GM23338 (cell line): ENCODE results near the gene JMY. TPM values are rescaled to one million over a fixed set of nuclear protein-coding genes. Genes with fewer than 3 reads are reported as not detected.

ENCODE experiments used
- CREB1 ChIP-seq: fragments of 250-450 bp; sonication (Bioruptor Pico); IDR thresholded peaks from 2 replicates; pipeline ENCODE4 v1.5.0; 2020; ENCODE audit warnings: low read depth, mild to moderate bottlenecking, moderate library complexity
- CTCF ChIP-seq, 2 experiments: fragments of 200-600 bp in 1 of 2; sonication (generic) in 1 of 2; conservative IDR thresholded peaks; 2 replicates each; pipeline versions ENCODE4 v1.5.1 to v1.6.1; 2016 to 2017; ENCODE audit warnings: antibody characterized with exemption in 2 of 2, low read depth in 2 of 2, mild to moderate bottlenecking in 2 of 2, moderate library complexity in 1 of 2
- EZH2 ChIP-seq: fragments of 200-600 bp; sonication (generic); IDR thresholded peaks from one replicate; pipeline ENCODE4 v1.8.0; 2017; ENCODE audit warnings: antibody characterized with exemption, mild to moderate bottlenecking, low read depth; ENCODE audit not compliant: unreplicated experiment
- NANOG ChIP-seq: IDR thresholded peaks from 2 replicates; pipeline ENCODE4 v1.6.1; 2016; ENCODE audit warnings: antibody characterized with exemption, borderline replicate concordance
- POLR2AphosphoS5 ChIP-seq: IDR thresholded peaks from 2 replicates; pipeline ENCODE4 v1.6.1; 2016; ENCODE audit warnings: antibody characterized with exemption, low read depth
- REST ChIP-seq: IDR thresholded peaks from one replicate; pipeline ENCODE4 v1.6.1; 2018; ENCODE audit warnings: antibody characterized with exemption; ENCODE audit not compliant: unreplicated experiment
- ZNF331 ChIP-seq: fragments of 250-450 bp; sonication (Bioruptor Pico); IDR thresholded peaks from 2 replicates; pipeline ENCODE4 v1.5.0; 2020; ENCODE audit warnings: low read depth, mild to moderate bottlenecking, moderate library complexity
- ZNF462 ChIP-seq: fragments of 250-450 bp; sonication (Bioruptor Pico); IDR thresholded peaks from 2 replicates; pipeline ENCODE4 v1.5.0; 2020; ENCODE audit warnings: mild to moderate bottlenecking, moderate library complexity
- polyA plus RNA-seq: library from polyadenylated mRNA; unstranded; fragments of >200 nt; fragmentation: Nextera tagmentation; extraction: Ambion mirVana; gene quantifications from 2 replicates; pipeline ENCODE4 v1.2.1, GENCODE V29; 2016
- total RNA-seq: library from RNA; depleted of rRNA; stranded (reverse); fragments of >200 nt; shearing (Covaris generic); gene quantifications from 2 replicates; pipeline ENCODE4 v1.2.3, GENCODE V29; 2014

Gene JMY
- total and polyA plus RNA-seq, 2 experiments from 2014 or later, result 6.2 to 18.4 TPM

- TF ChIP-seq ZNF462 (CRISPR knock-in tag) (no peak), EZH2 (no peak), POLR2AphosphoS5 (no peak; the same call in 1 of the 2 replicates), CTCF (conservative IDR thresholded peaks at IDR 0.05; ENCODE audit: low read depth in 2 of 2) (no peak), NANOG (no peak), CREB1 (no peak), REST (no peak), ZNF331 (no peak)
Observed at GRCh38 chr5:79236970-79237739, 1.2 kb downstream of the JMY start (continued).
